Mesenchymal stem cell (in vitro differentiated cells and primary cell): ENCODE results near the gene ACER3.

ENCODE experiments used
- DNase-seq: peaks from one replicate; pipeline ENCODE4 v3.0.0-alpha.2; 2013
- H2AFZ ChIP-seq: one replicate; pipeline ENCODE4 v1.6.1; 2013; ENCODE audit warnings: low read depth, mild to moderate bottlenecking, control low read depth, inconsistent platforms, low read length, moderate library complexity
- H2AK5ac ChIP-seq: 2 replicates; pipeline ENCODE4 v1.6.1; 2013; ENCODE audit warnings: low read length, moderate library complexity, mild to moderate bottlenecking, inconsistent platforms; ENCODE audit not compliant: severe bottlenecking
- H2BK120ac ChIP-seq: one replicate; pipeline ENCODE4 v1.6.1; 2013; ENCODE audit warnings: low read depth, mild to moderate bottlenecking, inconsistent platforms, low read length, moderate library complexity
- H2BK12ac ChIP-seq, 2 experiments: one replicate each; pipeline ENCODE4 v1.6.1; 2013; ENCODE audit warnings: inconsistent platforms in 2 of 2, low read length in 2 of 2, mild to moderate bottlenecking in 2 of 2, moderate library complexity in 2 of 2, control low read depth in 1 of 2
- H2BK15ac ChIP-seq: one replicate; pipeline ENCODE4 v1.6.1; 2013; ENCODE audit warnings: mild to moderate bottlenecking, low read depth, inconsistent platforms; ENCODE audit not compliant: poor library complexity, severe bottlenecking
- H2BK5ac ChIP-seq: 2 replicates; pipeline ENCODE4 v1.6.1; 2013; ENCODE audit warnings: low read depth, mild to moderate bottlenecking, low read length, control low read depth, inconsistent platforms; ENCODE audit not compliant: poor library complexity, severe bottlenecking
- H3K14ac ChIP-seq, 2 experiments: one replicate each; pipeline ENCODE4 v1.6.1; 2013; ENCODE audit warnings: inconsistent platforms in 2 of 2, low read length in 2 of 2, control low read depth in 1 of 2, mild to moderate bottlenecking in 1 of 2, moderate library complexity in 1 of 2
- H3K18ac ChIP-seq, 2 experiments: one replicate each; pipeline ENCODE4 v1.6.1; 2013; ENCODE audit warnings: inconsistent platforms in 2 of 2, low read length in 2 of 2, control low read depth in 1 of 2, low read depth in 1 of 2, mild to moderate bottlenecking in 1 of 2
- H3K23ac ChIP-seq, 2 experiments: one replicate each; pipeline ENCODE4 v1.6.1; 2013; ENCODE audit warnings: inconsistent platforms in 2 of 2, low read length in 2 of 2, mild to moderate bottlenecking in 2 of 2, moderate library complexity in 2 of 2, control low read depth in 1 of 2
- H3K27ac ChIP-seq: 2 replicates; pipeline ENCODE4 v1.5.1; 2013; ENCODE audit warnings: mild to moderate bottlenecking, moderate library complexity, low read length, control low read depth, inconsistent platforms; ENCODE audit not compliant: poor library complexity, severe bottlenecking
- H3K27me3 ChIP-seq, 2 experiments: 2 replicates each; pipeline versions ENCODE4 v1.6.1 to v1.7.0; 2013; ENCODE audit warnings: low read length in 2 of 2, mild to moderate bottlenecking in 2 of 2, moderate library complexity in 2 of 2, control low read depth in 1 of 2, inconsistent platforms in 1 of 2; ENCODE audit not compliant: control insufficient read depth in 1 of 2, insufficient read depth in 1 of 2
- H3K36me3 ChIP-seq, 2 experiments: 2 replicates each; pipeline versions ENCODE4 v1.6.1 to v1.7.0; 2013; ENCODE audit warnings: low read length in 2 of 2, control low read depth in 1 of 2, inconsistent platforms in 1 of 2, low read depth in 1 of 2, mild to moderate bottlenecking in 1 of 2; ENCODE audit not compliant: insufficient read depth in 2 of 2, control insufficient read depth in 1 of 2
- H3K4ac ChIP-seq, 2 experiments: one replicate each; pipeline ENCODE4 v1.6.1; 2013; ENCODE audit warnings: inconsistent platforms in 2 of 2, low read length in 2 of 2, mild to moderate bottlenecking in 2 of 2, moderate library complexity in 2 of 2, control low read depth in 1 of 2, low read depth in 1 of 2
- H3K4me1 ChIP-seq: 2 replicates; pipeline ENCODE4 v1.6.1; 2013; ENCODE audit warnings: low read depth, low read length, control low read depth; ENCODE audit not compliant: control insufficient read depth, insufficient read depth
- H3K4me2 ChIP-seq: 2 replicates; pipeline ENCODE4 v1.6.1; 2013; ENCODE audit warnings: low read length, mild to moderate bottlenecking, inconsistent platforms; ENCODE audit not compliant: poor library complexity, severe bottlenecking
- H3K4me3 ChIP-seq, 2 experiments: 2 replicates each; pipeline versions ENCODE4 v1.5.1 to v1.7.0; 2013; ENCODE audit warnings: low read length in 2 of 2, mild to moderate bottlenecking in 2 of 2, control low read depth in 1 of 2, low read depth in 1 of 2; ENCODE audit not compliant: insufficient read depth in 1 of 2
- H3K79me1 ChIP-seq: replicated peaks from 2 replicates; pipeline ENCODE4 v1.6.1; 2013; ENCODE audit warnings: mild to moderate bottlenecking, control low read depth, low read length, inconsistent platforms; ENCODE audit not compliant: poor library complexity, severe bottlenecking
- H3K9ac ChIP-seq: 2 replicates; pipeline ENCODE4 v1.7.0; 2013; ENCODE audit warnings: mild to moderate bottlenecking, low read length, moderate library complexity
- H3K9me3 ChIP-seq: 2 replicates; pipeline ENCODE4 v1.7.0; 2013; ENCODE audit warnings: mild to moderate bottlenecking, low read length; ENCODE audit not compliant: control insufficient read depth
- H4K8ac ChIP-seq: one replicate; pipeline ENCODE4 v1.6.1; 2013; ENCODE audit warnings: inconsistent platforms, mild to moderate bottlenecking, low read length, moderate library complexity
- H4K91ac ChIP-seq: one replicate; pipeline ENCODE4 v1.6.1; 2013; ENCODE audit warnings: mild to moderate bottlenecking, low read length, inconsistent platforms
- WGBS: methylation state at CpG from one replicate; pipeline ENCODE4 v1.1.7; 2013; ENCODE audit warnings: mixed read lengths; 5-methylcytosine and 5-hydroxymethylcytosine counted together

Gene ACER3

DNA sequence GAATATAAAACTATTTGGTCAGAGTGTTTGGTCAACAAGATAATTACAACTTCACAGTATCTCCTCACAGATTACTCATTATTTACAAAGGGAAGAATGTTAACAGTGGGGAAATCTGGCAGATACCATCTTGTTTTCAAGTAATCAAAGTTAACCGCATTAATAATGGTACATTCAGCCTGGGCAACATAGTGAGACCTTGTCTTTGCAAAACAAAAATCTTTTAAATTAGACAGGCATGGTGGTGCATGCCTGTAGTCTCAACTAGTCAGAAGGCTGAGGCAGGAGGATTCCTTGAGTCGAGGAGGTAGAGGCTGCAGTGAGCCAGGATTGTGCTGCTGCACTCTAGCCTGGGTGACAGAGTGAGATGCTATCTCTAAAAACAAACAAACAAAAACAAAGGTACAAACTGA is 78.5 kb downstream of the ACER3 start:
- no peak overlapping the region for H3K4ac ChIP-seq
- H3K9ac ChIP-seq = no peak overlapping the region
- no peak overlapping the region for H3K14ac ChIP-seq
- H2AK5ac ChIP-seq = no peak overlapping the region
- no peaks in the 10 kb centered on the region for H3K79me1 ChIP-seq
- H3K18ac ChIP-seq = no peak overlapping the region
- no peak overlapping the region for H2BK12ac ChIP-seq
- no peak overlapping the region for H2AFZ ChIP-seq
- H3K36me3 ChIP-seq = peaks cover 0 to 19% of the 10 kb centered on the region in 2 experiments
- no peak overlapping the region for H2BK15ac ChIP-seq
- H3K4me2 ChIP-seq = no peak overlapping the region
- H4K91ac ChIP-seq = no peak overlapping the region
- H3K27me3 ChIP-seq = no peaks in the 10 kb centered on the region
- H4K8ac ChIP-seq = no peak overlapping the region
- WGBS = 71% methylated on average over 1 of the region's 2 CpGs
- H3K9me3 ChIP-seq = peaks cover 26% of the 10 kb centered on the region
- peak; percentile 47 for DNase-seq
- H3K4me1 ChIP-seq = no peaks in the 10 kb centered on the region
- no peak overlapping the region for H2BK120ac ChIP-seq
- no peak overlapping the region for H3K4me3 ChIP-seq
- H3K23ac ChIP-seq = no peak overlapping the region
- no peak overlapping the region for H2BK5ac ChIP-seq
- no peak overlapping the region for H3K27ac ChIP-seq

DNA sequence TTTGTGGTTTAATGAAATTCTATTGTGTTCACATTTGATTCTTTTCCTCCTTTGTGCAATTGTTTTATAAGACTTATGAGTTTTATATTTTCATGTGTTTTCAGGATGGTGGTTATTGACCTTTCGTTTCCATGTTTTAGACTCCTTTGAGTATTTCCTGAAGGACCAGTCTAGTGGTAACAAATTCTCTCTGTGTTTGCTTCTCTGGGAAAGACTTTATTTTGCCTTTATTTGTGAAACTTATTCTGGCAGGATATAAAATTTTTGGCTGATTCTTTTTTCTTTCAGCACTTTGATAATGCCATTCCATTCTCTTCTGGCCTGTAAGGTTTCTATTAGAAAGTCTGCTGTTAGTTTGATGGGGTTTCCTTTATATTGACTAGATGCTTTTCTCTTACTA is 83.5 kb downstream of the ACER3 start:
- 100% methylated on average over 1 of the region's 1 CpG for WGBS

DNA sequence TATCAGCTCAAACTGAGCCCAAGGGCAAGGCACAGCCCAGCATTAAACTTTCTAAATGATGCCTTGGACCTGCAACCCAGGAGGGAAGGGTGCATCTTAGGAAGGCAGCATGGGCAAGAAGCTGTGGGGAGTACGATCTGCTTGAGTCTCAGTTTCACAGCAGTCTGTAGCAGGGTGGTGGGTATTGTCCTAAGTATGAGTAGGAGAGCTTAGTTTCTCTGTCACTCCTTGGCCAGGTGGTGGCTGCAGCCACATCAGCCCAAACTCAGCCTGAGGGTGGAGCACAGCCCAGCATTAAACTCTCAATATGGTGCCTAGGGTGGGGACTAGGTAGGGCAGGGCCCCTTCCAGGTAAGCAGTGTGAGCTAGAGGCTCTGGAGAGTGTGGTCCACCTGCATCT is 85.5 kb downstream of the ACER3 start:
- no peak overlapping the region for H3K23ac ChIP-seq
- no peak overlapping the region for H3K4ac ChIP-seq
- H3K4me2 ChIP-seq = no peak overlapping the region
- H4K91ac ChIP-seq = no peak overlapping the region
- no peak overlapping the region for H4K8ac ChIP-seq
- no peak overlapping the region for H2AK5ac ChIP-seq
- no peaks in the 10 kb centered on the region for H3K27me3 ChIP-seq
- H3K4me3 ChIP-seq = no peak overlapping the region
- H3K4me1 ChIP-seq = no peaks in the 10 kb centered on the region
- H3K14ac ChIP-seq = no peak overlapping the region
- H3K27ac ChIP-seq = no peak overlapping the region
- H3K79me1 ChIP-seq = peaks cover 19% of the 10 kb centered on the region
- H3K36me3 ChIP-seq = no peaks in the 10 kb centered on the region
- 96% methylated on average over 1 of the region's 1 CpG for WGBS
- H2BK15ac ChIP-seq = no peak overlapping the region
- no peak overlapping the region for H2AFZ ChIP-seq
- no peak overlapping the region for H2BK5ac ChIP-seq
- H3K9ac ChIP-seq = no peak overlapping the region
- no peak overlapping the region for H2BK12ac ChIP-seq
- peaks cover 9% of the 10 kb centered on the region for H3K9me3 ChIP-seq
- no peak for DNase-seq
- no peak overlapping the region for H3K18ac ChIP-seq
- no peak overlapping the region for H2BK120ac ChIP-seq

More for the DNA sequence above, 83.5 kb downstream of the ACER3 start:
- no peak overlapping the region for H2BK120ac ChIP-seq
- no peak overlapping the region for H3K4me3 ChIP-seq
- H3K23ac ChIP-seq = no peak overlapping the region
- peaks cover 9% of the 10 kb centered on the region for H3K9me3 ChIP-seq
- peaks cover 15% of the 10 kb centered on the region for H3K79me1 ChIP-seq
- no peak overlapping the region for H3K9ac ChIP-seq
- H3K4me2 ChIP-seq = no peak overlapping the region
- H2BK12ac ChIP-seq = no peak overlapping the region
- no peak overlapping the region for H4K91ac ChIP-seq
- H2BK15ac ChIP-seq = no peak overlapping the region
- no peak overlapping the region for H2BK5ac ChIP-seq
- H4K8ac ChIP-seq = no peak overlapping the region
- DNase-seq = no peak
- H3K18ac ChIP-seq = no peak overlapping the region
- H3K36me3 ChIP-seq = no peaks in the 10 kb centered on the region
- H3K4ac ChIP-seq = no peak overlapping the region
- no peak overlapping the region for H3K14ac ChIP-seq
- no peaks in the 10 kb centered on the region for H3K27me3 ChIP-seq
- H3K4me1 ChIP-seq = no peaks in the 10 kb centered on the region
- H2AK5ac ChIP-seq = no peak overlapping the region
- H2AFZ ChIP-seq = no peak overlapping the region
- H3K27ac ChIP-seq = no peak overlapping the region

GRCh38 chr11:76947190-76947589 is 86.5 kb downstream of the ACER3 start:
- Histone ChIP-seq H3K9me3 (peaks cover 9% of the 10 kb centered on the region), H2AK5ac (no peak overlapping the region), H3K9ac (no peak overlapping the region), H3K79me1 (peaks cover 19% of the 10 kb centered on the region), H3K27ac (no peak overlapping the region), H4K91ac (no peak overlapping the region), H3K4me2 (no peak overlapping the region), H3K23ac (no peak overlapping the region), H2BK12ac (no peak overlapping the region), H4K8ac (no peak overlapping the region), H3K4me1 (no peaks in the 10 kb centered on the region), H3K4ac (no peak overlapping the region), H3K27me3 (no peaks in the 10 kb centered on the region), H3K4me3 (no peak overlapping the region), H2BK5ac (no peak overlapping the region), H3K18ac (no peak overlapping the region), H2AFZ (no peak overlapping the region), H3K36me3 (no peaks in the 10 kb centered on the region), H2BK120ac (no peak overlapping the region), H3K14ac (no peak overlapping the region), H2BK15ac (no peak overlapping the region)
- no peak for DNase-seq
- no CpG with 5 or more reads among the region's 1 CpG for WGBS
